GM12864 (cell line): ENCODE results near the gene CDAN1.

Experiments used
- DNase-seq: peaks from one replicate; pipeline ENCODE4 v3.0.0-alpha.2; 2011; ENCODE audit warnings: low read depth
- H3K4me3 ChIP-seq: 2 replicates; pipeline ENCODE4 v1.5.1; 2011; ENCODE audit warnings: mild to moderate bottlenecking, low read depth, low read length, control low read depth
- TF ChIP-seq, protein P1 (sequence below): IDR thresholded peaks from 2 replicates; pipeline ENCODE4 v1.5.1; 2011; ENCODE audit warnings: low read depth, mild to moderate bottlenecking, moderate library complexity, low read length, control low read depth, inconsistent platforms; ENCODE audit errors: missing control alignments

CDAN1 gene

GRCh38 chr15:42694398-42694797, 42.5 kb downstream of the CDAN1 start:
- no peak for DNase-seq
- TF ChIP-seq, protein P1, sequence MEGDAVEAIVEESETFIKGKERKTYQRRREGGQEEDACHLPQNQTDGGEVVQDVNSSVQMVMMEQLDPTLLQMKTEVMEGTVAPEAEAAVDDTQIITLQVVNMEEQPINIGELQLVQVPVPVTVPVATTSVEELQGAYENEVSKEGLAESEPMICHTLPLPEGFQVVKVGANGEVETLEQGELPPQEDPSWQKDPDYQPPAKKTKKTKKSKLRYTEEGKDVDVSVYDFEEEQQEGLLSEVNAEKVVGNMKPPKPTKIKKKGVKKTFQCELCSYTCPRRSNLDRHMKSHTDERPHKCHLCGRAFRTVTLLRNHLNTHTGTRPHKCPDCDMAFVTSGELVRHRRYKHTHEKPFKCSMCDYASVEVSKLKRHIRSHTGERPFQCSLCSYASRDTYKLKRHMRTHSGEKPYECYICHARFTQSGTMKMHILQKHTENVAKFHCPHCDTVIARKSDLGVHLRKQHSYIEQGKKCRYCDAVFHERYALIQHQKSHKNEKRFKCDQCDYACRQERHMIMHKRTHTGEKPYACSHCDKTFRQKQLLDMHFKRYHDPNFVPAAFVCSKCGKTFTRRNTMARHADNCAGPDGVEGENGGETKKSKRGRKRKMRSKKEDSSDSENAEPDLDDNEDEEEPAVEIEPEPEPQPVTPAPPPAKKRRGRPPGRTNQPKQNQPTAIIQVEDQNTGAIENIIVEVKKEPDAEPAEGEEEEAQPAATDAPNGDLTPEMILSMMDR = no peak
- no peak overlapping the region for H3K4me3 ChIP-seq

DNA sequence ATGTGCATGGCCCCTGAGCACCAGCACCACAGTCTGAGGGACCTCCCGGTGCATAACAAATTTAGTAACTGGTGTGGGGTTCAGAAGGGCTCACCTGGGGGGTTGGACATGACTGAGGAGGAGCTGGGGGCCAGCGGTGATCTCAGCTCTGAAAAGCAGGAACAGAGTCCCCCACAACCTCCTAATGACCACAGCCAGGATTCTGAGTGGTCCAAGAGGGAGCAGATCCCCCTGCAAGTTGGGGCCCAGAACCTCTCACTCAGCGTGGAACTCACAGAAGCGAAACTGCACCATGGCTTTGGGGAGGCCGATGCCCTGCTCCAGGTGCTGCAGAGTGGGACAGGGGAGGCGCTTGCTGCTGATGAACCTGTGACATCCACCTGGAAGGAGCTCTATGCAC, 43.0 kb downstream of the CDAN1 start:
- TF ChIP-seq, protein P1 = no peak
- no peak overlapping the region for H3K4me3 ChIP-seq
- no peak for DNase-seq

DNA sequence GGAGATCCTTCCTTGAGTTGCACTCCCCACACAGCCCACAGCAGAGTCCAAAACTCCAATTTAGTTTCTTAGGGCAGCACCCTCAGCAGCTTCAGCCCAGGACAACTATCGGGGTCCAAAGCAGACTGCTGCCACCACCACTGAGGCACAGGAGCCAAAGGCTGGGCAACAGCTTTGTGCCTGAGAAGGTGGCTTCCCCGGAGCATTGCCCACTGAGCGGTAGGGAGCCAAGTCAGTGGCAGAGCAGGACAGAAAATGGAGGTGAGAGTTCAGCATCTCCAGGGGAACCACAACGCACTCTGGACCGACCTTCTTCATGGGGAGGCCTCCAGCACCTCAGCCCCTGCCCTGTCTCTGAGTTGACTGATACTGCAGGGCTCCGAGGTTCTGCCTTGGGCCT, 43.4 kb downstream of the CDAN1 start:
- TF ChIP-seq, protein P1 = no peak
- no peak overlapping the region for H3K4me3 ChIP-seq
- no peak for DNase-seq

- TF ChIP-seq, protein P1 = no peak
- H3K4me3 ChIP-seq = no peak overlapping the region
- DNase-seq = no peak
Measured at GRCh38 chr15:42692997-42693396, 43.9 kb downstream of the CDAN1 start.

- TF ChIP-seq, protein P1 = no peak
- H3K4me3 ChIP-seq = no peak overlapping the region
- DNase-seq = no peak
Measured at GRCh38 chr15:42692536-42692935, 44.4 kb downstream of the CDAN1 start.

- TF ChIP-seq, protein P1 = no peak
- no peak for DNase-seq
- no peak overlapping the region for H3K4me3 ChIP-seq
Measured at GRCh38 chr15:42691770-42692169, 45.2 kb downstream of the CDAN1 start.

DNA sequence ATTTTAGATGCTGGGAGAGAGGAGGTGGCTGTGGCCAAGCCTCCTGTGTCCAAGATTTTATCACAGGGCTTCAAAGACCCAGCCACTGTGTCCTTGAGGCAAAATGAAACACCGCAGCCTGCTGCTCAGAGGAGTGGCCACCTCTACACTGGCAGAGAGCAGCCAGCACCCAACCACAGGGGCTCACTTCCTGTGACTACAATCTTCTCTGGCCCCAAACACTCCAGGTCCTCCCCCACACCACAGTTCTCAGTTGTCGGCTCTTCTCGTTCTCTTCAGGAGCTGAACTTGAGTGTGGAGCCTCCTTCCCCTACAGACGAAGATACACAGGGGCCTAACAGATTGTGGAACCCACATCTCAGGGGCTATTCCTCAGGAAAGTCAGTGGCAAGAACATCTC, 45.6 kb downstream of the CDAN1 start:
- TF ChIP-seq, protein P1 = no peak
- DNase-seq = no peak
- H3K4me3 ChIP-seq = no peak overlapping the region
